HCT116 (cell line): ENCODE measurements around the gene FGD5. TPM values are rescaled to one million over a fixed set of nuclear protein-coding genes. Genes with fewer than 3 reads are reported as not detected.

Experiments used
- ATAC-seq: fragments of 200-7000 bp; cut with Tn5 transposase; 2 replicates; pipeline ENCODE4 v1.9.1; 2020; ENCODE audit warnings: mild to moderate bottlenecking, moderate library complexity
- BruUV-seq: library from RNA; stranded (reverse); fragments of 400-500 nt; replicated peaks from 2 replicates; lab custom pipeline; 2021; lab: Mats Ljungman, UMichigan
- CTCF ChIA-PET: fragments of 300-600 bp; sonication (Branson Sonifier 250); formaldehyde crosslinking; loops from one replicate; lab custom pipeline; 2021; ENCODE audit warnings: antibody characterized with exemption; lab: Charles Lee
- POLR2A ChIA-PET: fragments of 300-600, 350-600 bp; sonication (Branson Sonifier 250); formaldehyde crosslinking; loops from one replicate; lab custom pipeline; 2021; ENCODE audit warnings: antibody characterized with exemption; lab: Charles Lee
- RAD21 ChIA-PET, 2 experiments: fragments of 300-600 bp; sonication (Branson Sonifier 250); formaldehyde crosslinking; loops; one replicate each; lab custom pipeline; 2023; ENCODE audit warnings: low total read pairs in 2 of 2; ENCODE audit not compliant: uncharacterized antibody in 2 of 2, unreplicated experiment in 2 of 2, low non-redundant PET in 1 of 2; lab: Charles Lee
- DNase-seq: peaks from one replicate; pipeline ENCODE4 v3.0.0-alpha.2; 2010; ENCODE audit warnings: low read depth, low spot score
- H2AFZ ChIP-seq: fragments of 200-600 bp; shearing (Covaris generic), sonication (generic); 2 replicates; pipeline ENCODE4 v1.6.1; 2017; ENCODE audit warnings: low read depth, mixed run types, mixed read lengths, antibody characterized with exemption, low read length; ENCODE audit not compliant: poor library complexity, severe bottlenecking
- H3K27ac ChIP-seq: 2 replicates; pipeline ENCODE4 v1.5.1; 2012; ENCODE audit warnings: low read depth, low read length
- H3K27me3 ChIP-seq: fragments of 200-600 bp; sonication (generic); 2 replicates; pipeline ENCODE4 v1.6.1; 2016; ENCODE audit warnings: mixed run types, low read length, mixed read lengths; ENCODE audit not compliant: insufficient read depth
- H3K36me3 ChIP-seq, 2 experiments: fragments of 200-500 bp in 1 of 2; fragments of 200-600 bp in 1 of 2; sonication (Bioruptor generic) in 1 of 2; sonication (generic) in 1 of 2; 2 replicates each; pipeline versions ENCODE4 v1.5.1 to v1.6.1; 2014 to 2016; ENCODE audit warnings: low read length in 2 of 2, inconsistent platforms in 1 of 2, mixed read lengths in 1 of 2, mixed run types in 1 of 2; ENCODE audit not compliant: insufficient read depth in 2 of 2, control insufficient read depth in 1 of 2
- H3K4me1 ChIP-seq, 2 experiments: fragments of 200-600 bp in 1 of 2; sonication (generic) in 1 of 2; 2 replicates each; pipeline versions ENCODE4 v1.5.1 to v1.6.1; 2012 to 2017; ENCODE audit warnings: low read length in 2 of 2, inconsistent platforms in 1 of 2, mild to moderate bottlenecking in 1 of 2, mixed read lengths in 1 of 2, mixed run types in 1 of 2, moderate library complexity in 1 of 2; ENCODE audit not compliant: insufficient read depth in 2 of 2, control insufficient read depth in 1 of 2
- H3K4me2 ChIP-seq: fragments of 200-600 bp; sonication (generic); 2 replicates; pipeline ENCODE4 v1.6.1; 2017; ENCODE audit warnings: mixed run types, low read length, mixed read lengths
- H3K4me3 ChIP-seq, 2 experiments: fragments of 200-600 bp in 1 of 2; sonication (generic) in 1 of 2; replicated peaks in 1 of 2; 2 replicates each; pipeline ENCODE4 v1.5.1; 2011 to 2016; ENCODE audit warnings: low read length in 2 of 2, control low read depth in 1 of 2, low read depth in 1 of 2, mild to moderate bottlenecking in 1 of 2, mixed read lengths in 1 of 2, mixed run types in 1 of 2
- H3K79me2 ChIP-seq: fragments of 200-600 bp; sonication (generic); 2 replicates; pipeline ENCODE4 v1.6.1; 2017; ENCODE audit warnings: mild to moderate bottlenecking, mixed run types, low read length, moderate library complexity, mixed read lengths; ENCODE audit not compliant: insufficient read depth
- H3K9ac ChIP-seq: fragments of 200-600 bp; sonication (generic); 2 replicates; pipeline ENCODE4 v1.6.1; 2016; ENCODE audit warnings: low read length, mixed read lengths
- H3K9me2 ChIP-seq: fragments of 200-600 bp; sonication (generic), shearing (Covaris generic); 2 replicates; pipeline ENCODE4 v1.6.1; 2017; ENCODE audit warnings: mixed run types, mild to moderate bottlenecking, moderate library complexity; ENCODE audit not compliant: insufficient read depth
- H3K9me3 ChIP-seq, 2 experiments: fragments of 200-500 bp in 1 of 2; fragments of 200-600 bp in 1 of 2; sonication (Bioruptor generic) in 1 of 2; sonication (generic) in 1 of 2; 2 replicates each; pipeline ENCODE4 v1.6.1; 2014 to 2017; ENCODE audit warnings: low read length in 2 of 2, mixed read lengths in 2 of 2, inconsistent platforms in 1 of 2, low read depth in 1 of 2, mild to moderate bottlenecking in 1 of 2, mixed run types in 1 of 2, moderate library complexity in 1 of 2; ENCODE audit not compliant: control insufficient read depth in 1 of 2, insufficient read depth in 1 of 2
- H4K20me1 ChIP-seq: fragments of 200-600 bp; sonication (generic), shearing (Covaris generic); 2 replicates; pipeline ENCODE4 v1.6.1; 2017; ENCODE audit warnings: mixed run types, mild to moderate bottlenecking, moderate library complexity; ENCODE audit not compliant: insufficient read depth
- ATF3 ChIP-seq: IDR thresholded peaks from 2 replicates; pipeline ENCODE4 v1.6.1; 2012
- CBX3 ChIP-seq: IDR thresholded peaks from 2 replicates; pipeline ENCODE4 v1.6.1; 2012; ENCODE audit warnings: low read depth
- EZH2phosphoT487 ChIP-seq: fragments of 200-600 bp; IDR thresholded peaks from 2 replicates; pipeline ENCODE4 v1.6.1; 2018; ENCODE audit warnings: antibody characterized with exemption, borderline replicate concordance
- RAD21 ChIP-seq: IDR thresholded peaks from 2 replicates; pipeline ENCODE4 v1.6.1; 2012; ENCODE audit warnings: low read depth, mild to moderate bottlenecking
- REST ChIP-seq: IDR thresholded peaks from 2 replicates; pipeline ENCODE4 v1.6.1; 2012; ENCODE audit warnings: low read depth
- SRF ChIP-seq: IDR thresholded peaks from 2 replicates; pipeline ENCODE4 v1.6.1; 2012; ENCODE audit warnings: low read depth
- TCF7L2 ChIP-seq: IDR thresholded peaks from 2 replicates; pipeline ENCODE4 v1.7.0; 2011; ENCODE audit warnings: borderline replicate concordance, inconsistent platforms; ENCODE audit not compliant: insufficient read depth, insufficient read length; ENCODE audit errors: extremely low read depth
- YY1 ChIP-seq: IDR thresholded peaks from 2 replicates; pipeline ENCODE4 v1.6.1; 2011; ENCODE audit warnings: low read length, low read depth, moderate library complexity, mild to moderate bottlenecking; ENCODE audit not compliant: insufficient replicate concordance; ENCODE audit errors: extremely low read depth
- intact Hi-C: fragments of 100-400 bp; cut with micrococcal nuclease; formaldehyde crosslinking; loops from 2 replicates; pipeline ENCODE4 v1.10.0; 2022
- total RNA-seq: library from RNA; stranded (reverse); gene quantifications from one replicate; pipeline ENCODE4 v1.2.1, GENCODE V29; 2021; ENCODE audit not compliant: unreplicated experiment
- TF ChIP-seq, protein P1 (sequence below), 3 experiments: fragments of 200-600 bp in 1 of 3; sonication (generic) in 1 of 3; IDR thresholded peaks in 2 of 3; conservative IDR thresholded peaks in 1 of 3; 2 replicates each; pipeline ENCODE4 v1.5.1; 2012 to 2017; ENCODE audit warnings: low read depth in 2 of 3, low read length in 2 of 3, antibody characterized with exemption in 1 of 3, borderline replicate concordance in 1 of 3, control low read depth in 1 of 3, mild to moderate bottlenecking in 1 of 3, mixed read lengths in 1 of 3, mixed run types in 1 of 3, moderate library complexity in 1 of 3; ENCODE audit not compliant: insufficient read depth in 1 of 3
- TF ChIP-seq, protein P2 (sequence below): IDR thresholded peaks from 2 replicates; pipeline ENCODE4 v1.6.1; 2011; ENCODE audit warnings: mild to moderate bottlenecking, low read length, moderate library complexity; ENCODE audit not compliant: insufficient replicate concordance; ENCODE audit errors: extremely low read depth
- TF ChIP-seq, protein P3 (sequence below): IDR thresholded peaks from 2 replicates; pipeline ENCODE4 v1.6.1; 2012

The FGD5 gene
- total RNA-seq, 1 experiment from 2014 or later = 0.22 TPM

GRCh38 chr3:14789221-14789620, 29.5 kb upstream of the FGD5 start:
- BruUV-seq = no TSS peak
- ChIA-PET POLR2A (no interaction called here), RAD21 (no interaction called here), CTCF (interaction anchor here (1.0 to 1.1 kb wide), 2 partner anchors 9 to 131 kb away, joined by 3 to 5 read pairs; no protein-coding TSS in a partner anchor)
- ATAC-seq = no peak
- no peak overlapping the region for H3K4me2 ChIP-seq
- H3K36me3 ChIP-seq = no peaks in the 10 kb centered on the region
- no peak overlapping the region for H3K9ac ChIP-seq
- no peaks in the 10 kb centered on the region for H4K20me1 ChIP-seq
- TF ChIP-seq RAD21 (no peak), EZH2phosphoT487 (no peak), REST (no peak), SRF (no peak), YY1 (no peak), CBX3 (no peak), ATF3 (no peak), TCF7L2 (no peak)
- TF ChIP-seq, protein P1, sequence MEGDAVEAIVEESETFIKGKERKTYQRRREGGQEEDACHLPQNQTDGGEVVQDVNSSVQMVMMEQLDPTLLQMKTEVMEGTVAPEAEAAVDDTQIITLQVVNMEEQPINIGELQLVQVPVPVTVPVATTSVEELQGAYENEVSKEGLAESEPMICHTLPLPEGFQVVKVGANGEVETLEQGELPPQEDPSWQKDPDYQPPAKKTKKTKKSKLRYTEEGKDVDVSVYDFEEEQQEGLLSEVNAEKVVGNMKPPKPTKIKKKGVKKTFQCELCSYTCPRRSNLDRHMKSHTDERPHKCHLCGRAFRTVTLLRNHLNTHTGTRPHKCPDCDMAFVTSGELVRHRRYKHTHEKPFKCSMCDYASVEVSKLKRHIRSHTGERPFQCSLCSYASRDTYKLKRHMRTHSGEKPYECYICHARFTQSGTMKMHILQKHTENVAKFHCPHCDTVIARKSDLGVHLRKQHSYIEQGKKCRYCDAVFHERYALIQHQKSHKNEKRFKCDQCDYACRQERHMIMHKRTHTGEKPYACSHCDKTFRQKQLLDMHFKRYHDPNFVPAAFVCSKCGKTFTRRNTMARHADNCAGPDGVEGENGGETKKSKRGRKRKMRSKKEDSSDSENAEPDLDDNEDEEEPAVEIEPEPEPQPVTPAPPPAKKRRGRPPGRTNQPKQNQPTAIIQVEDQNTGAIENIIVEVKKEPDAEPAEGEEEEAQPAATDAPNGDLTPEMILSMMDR (IDR thresholded peaks at IDR 0.05 in 2 of 3, conservative IDR thresholded peaks at IDR 0.05 in 1 of 3; ENCODE audit: borderline replicate concordance in 1 of 3, insufficient read depth in 1 of 3, low read depth in 2 of 3, low read length in 2 of 3) = no peak
- TF ChIP-seq, protein P2, sequence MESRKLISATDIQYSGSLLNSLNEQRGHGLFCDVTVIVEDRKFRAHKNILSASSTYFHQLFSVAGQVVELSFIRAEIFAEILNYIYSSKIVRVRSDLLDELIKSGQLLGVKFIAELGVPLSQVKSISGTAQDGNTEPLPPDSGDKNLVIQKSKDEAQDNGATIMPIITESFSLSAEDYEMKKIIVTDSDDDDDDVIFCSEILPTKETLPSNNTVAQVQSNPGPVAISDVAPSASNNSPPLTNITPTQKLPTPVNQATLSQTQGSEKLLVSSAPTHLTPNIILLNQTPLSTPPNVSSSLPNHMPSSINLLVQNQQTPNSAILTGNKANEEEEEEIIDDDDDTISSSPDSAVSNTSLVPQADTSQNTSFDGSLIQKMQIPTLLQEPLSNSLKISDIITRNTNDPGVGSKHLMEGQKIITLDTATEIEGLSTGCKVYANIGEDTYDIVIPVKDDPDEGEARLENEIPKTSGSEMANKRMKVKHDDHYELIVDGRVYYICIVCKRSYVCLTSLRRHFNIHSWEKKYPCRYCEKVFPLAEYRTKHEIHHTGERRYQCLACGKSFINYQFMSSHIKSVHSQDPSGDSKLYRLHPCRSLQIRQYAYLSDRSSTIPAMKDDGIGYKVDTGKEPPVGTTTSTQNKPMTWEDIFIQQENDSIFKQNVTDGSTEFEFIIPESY = no peak
- TF ChIP-seq, protein P3, sequence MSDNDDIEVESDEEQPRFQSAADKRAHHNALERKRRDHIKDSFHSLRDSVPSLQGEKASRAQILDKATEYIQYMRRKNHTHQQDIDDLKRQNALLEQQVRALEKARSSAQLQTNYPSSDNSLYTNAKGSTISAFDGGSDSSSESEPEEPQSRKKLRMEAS = no peak
- no peak overlapping the region for H3K27ac ChIP-seq
- no peak overlapping the region for H3K4me3 ChIP-seq
- peaks cover 0 to 8% of the 10 kb centered on the region in 2 experiments; a peak in 1 of 4 replicates for H3K4me1 ChIP-seq
- no peak overlapping the region for H2AFZ ChIP-seq
- no peaks in the 10 kb centered on the region for H3K79me2 ChIP-seq
- no peak for DNase-seq
- no peaks in the 10 kb centered on the region for H3K27me3 ChIP-seq
- intact Hi-C loops = no loop called here
- no peaks in the 10 kb centered on the region for H3K9me2 ChIP-seq
- H3K9me3 ChIP-seq = no peaks in the 10 kb centered on the region
